DND-41 (cell line): Measurements from ENCODE around the gene MIOX.

Experiments used
- EZH2 ChIP-seq: IDR thresholded peaks from 3 replicates; pipeline ENCODE4 v1.6.1; 2012; ENCODE audit warnings: borderline replicate concordance, low read depth, mild to moderate bottlenecking, moderate library complexity, low read length, inconsistent platforms; ENCODE audit not compliant: severe bottlenecking
- TF ChIP-seq, protein P1 (sequence below): IDR thresholded peaks from 2 replicates; pipeline ENCODE4 v1.5.1; 2012; ENCODE audit warnings: borderline replicate concordance, low read length, moderate library complexity, mild to moderate bottlenecking; ENCODE audit not compliant: poor library complexity, severe bottlenecking; ENCODE audit errors: extremely low read depth

DNA sequence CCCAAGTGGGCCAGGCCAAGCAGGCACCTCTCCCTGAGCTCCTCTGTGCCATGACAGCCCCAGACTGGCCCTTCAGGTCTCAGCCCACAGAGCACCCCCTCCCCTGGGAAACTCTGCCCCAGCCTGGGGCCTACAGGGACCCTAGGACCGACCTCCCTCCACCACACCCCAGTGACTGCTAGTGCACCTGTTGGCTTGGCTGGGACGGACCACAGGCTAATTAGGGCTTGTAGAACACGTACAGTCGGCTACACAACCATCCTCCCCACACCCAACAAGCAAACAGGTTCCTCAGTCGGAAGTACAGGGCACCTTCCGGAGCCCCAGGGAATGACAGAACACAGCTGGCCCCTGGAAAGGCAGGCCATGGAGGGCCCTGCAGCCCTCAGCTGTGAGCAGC lies 16.2 kb upstream of the MIOX start:
- TF ChIP-seq, protein P1, sequence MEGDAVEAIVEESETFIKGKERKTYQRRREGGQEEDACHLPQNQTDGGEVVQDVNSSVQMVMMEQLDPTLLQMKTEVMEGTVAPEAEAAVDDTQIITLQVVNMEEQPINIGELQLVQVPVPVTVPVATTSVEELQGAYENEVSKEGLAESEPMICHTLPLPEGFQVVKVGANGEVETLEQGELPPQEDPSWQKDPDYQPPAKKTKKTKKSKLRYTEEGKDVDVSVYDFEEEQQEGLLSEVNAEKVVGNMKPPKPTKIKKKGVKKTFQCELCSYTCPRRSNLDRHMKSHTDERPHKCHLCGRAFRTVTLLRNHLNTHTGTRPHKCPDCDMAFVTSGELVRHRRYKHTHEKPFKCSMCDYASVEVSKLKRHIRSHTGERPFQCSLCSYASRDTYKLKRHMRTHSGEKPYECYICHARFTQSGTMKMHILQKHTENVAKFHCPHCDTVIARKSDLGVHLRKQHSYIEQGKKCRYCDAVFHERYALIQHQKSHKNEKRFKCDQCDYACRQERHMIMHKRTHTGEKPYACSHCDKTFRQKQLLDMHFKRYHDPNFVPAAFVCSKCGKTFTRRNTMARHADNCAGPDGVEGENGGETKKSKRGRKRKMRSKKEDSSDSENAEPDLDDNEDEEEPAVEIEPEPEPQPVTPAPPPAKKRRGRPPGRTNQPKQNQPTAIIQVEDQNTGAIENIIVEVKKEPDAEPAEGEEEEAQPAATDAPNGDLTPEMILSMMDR, result no peak
- TF ChIP-seq EZH2, result no peak
